GM12878 (cell line): ENCODE data around the gene TRAPPC11. TPM values are rescaled to one million over a fixed set of nuclear protein-coding genes. Genes with fewer than 3 reads are reported as not detected.

Source experiments
- ATAC-seq: fragments of 200-7000 bp; cut with Tn5 transposase; 3 replicates; pipeline ENCODE4 v1.9.1; 2020; ENCODE audit warnings: mild to moderate bottlenecking, moderate library complexity
- BruUV-seq: library from RNA; stranded (reverse); fragments of 400-500 nt; replicated peaks from 2 replicates; lab custom pipeline; 2021; lab: Mats Ljungman, UMichigan
- CTCF ChIA-PET: fragments of 300-600 bp; sonication (Branson Sonifier 250); formaldehyde crosslinking; extraction: SDS; loops from one replicate; lab custom pipeline; 2021; ENCODE audit warnings: inconsistent platforms; lab: Yijun Ruan, JAX
- POLR2A ChIA-PET: fragments of 350-600 bp; formaldehyde crosslinking; extraction: SDS; loops from one replicate; lab custom pipeline; 2021; ENCODE audit warnings: inconsistent platforms; lab: Charles Lee
- RAD21 ChIA-PET: fragments of 300-600 bp; sonication (Branson Sonifier 250); formaldehyde crosslinking; loops from one replicate; lab custom pipeline; 2023; ENCODE audit warnings: antibody characterized with exemption; ENCODE audit not compliant: unreplicated experiment; lab: Charles Lee
- SMC1A ChIA-PET: fragments of 300-600 bp; sonication (Branson Sonifier 250); formaldehyde crosslinking; loops from one replicate; lab custom pipeline; 2023; ENCODE audit not compliant: unreplicated experiment, uncharacterized antibody; lab: Charles Lee
- DNase-seq: peaks from one replicate; pipeline ENCODE4 v3.0.0-alpha.2; 2011; ENCODE audit warnings: low read depth, low spot score
- FAIRE-seq: peaks from 3 replicates; lab custom pipeline; 2011; peaks lifted over from hg19 to GRCh38; lab: Jason Lieb, UNC
- H2AFZ ChIP-seq: 2 replicates; pipeline ENCODE4 v1.6.0; 2011; ENCODE audit warnings: low read depth, low read length, control low read depth; ENCODE audit not compliant: control insufficient read depth
- H3K27ac ChIP-seq: 2 replicates; pipeline ENCODE4 v1.5.1; 2011; ENCODE audit warnings: control low read depth; ENCODE audit not compliant: control insufficient read depth, insufficient read depth
- H3K27me3 ChIP-seq, 2 experiments: replicated peaks in 1 of 2; 2 replicates each; pipeline versions ENCODE4 v1.6.0 to v1.6.1; 2011; ENCODE audit warnings: low read length in 1 of 2; ENCODE audit not compliant: control insufficient read depth in 2 of 2, insufficient read depth in 2 of 2
- H3K36me3 ChIP-seq, 2 experiments: 2 replicates each; pipeline ENCODE4 v1.5.1; 2011; ENCODE audit warnings: low read length in 1 of 2; ENCODE audit not compliant: control insufficient read depth in 2 of 2, insufficient read depth in 2 of 2
- H3K4me1 ChIP-seq: 2 replicates; pipeline ENCODE4 v1.6.1; 2011; ENCODE audit warnings: mild to moderate bottlenecking, low read length, moderate library complexity, mixed read lengths; ENCODE audit not compliant: control insufficient read depth, insufficient read depth
- H3K4me2 ChIP-seq: 2 replicates; pipeline ENCODE4 v1.6.0; 2011; ENCODE audit warnings: control low read depth; ENCODE audit not compliant: control insufficient read depth, insufficient read depth
- H3K4me3 ChIP-seq: fragments of 200-600 bp; sonication (generic); 2 replicates; pipeline ENCODE4 v1.5.1; 2016
- H3K79me2 ChIP-seq: 2 replicates; pipeline ENCODE4 v1.6.0; 2011; ENCODE audit warnings: low read length; ENCODE audit not compliant: control insufficient read depth, insufficient read depth
- H3K9ac ChIP-seq: 2 replicates; pipeline ENCODE4 v1.8.0; 2011; ENCODE audit warnings: low read length, control low read depth, mixed read lengths; ENCODE audit not compliant: control insufficient read depth, insufficient read depth
- H3K9me3 ChIP-seq: replicated peaks from 3 replicates; pipeline ENCODE4 v1.5.1; 2011; ENCODE audit warnings: mild to moderate bottlenecking, low read length; ENCODE audit not compliant: control insufficient read depth, insufficient read depth
- H4K20me1 ChIP-seq: 2 replicates; pipeline ENCODE4 v1.6.0; 2011; ENCODE audit not compliant: control insufficient read depth, insufficient read depth
- CBX5 ChIP-seq: sonication (generic); IDR thresholded peaks from 2 replicates; pipeline ENCODE4 v1.6.1; 2016; ENCODE audit warnings: low read depth, moderate library complexity, mild to moderate bottlenecking, inconsistent platforms
- CREB1 ChIP-seq: IDR thresholded peaks from 2 replicates; pipeline ENCODE4 v1.6.1; 2012; ENCODE audit warnings: low read depth, mild to moderate bottlenecking, inconsistent platforms
- GATAD2B ChIP-seq: fragments of 450-650 bp; conservative IDR thresholded peaks from 2 replicates; pipeline ENCODE4 v1.6.1; 2017; ENCODE audit warnings: low read depth, mild to moderate bottlenecking, moderate library complexity
- IKZF1 ChIP-seq: fragments of 450-650 bp; conservative IDR thresholded peaks from 2 replicates; pipeline ENCODE4 v1.6.1; 2017; ENCODE audit warnings: antibody characterized with exemption, mild to moderate bottlenecking
- IKZF2 ChIP-seq, 2 experiments: fragments of 450-650 bp; IDR thresholded peaks; 2 replicates each; pipeline ENCODE4 v1.6.1; 2017; ENCODE audit warnings: mild to moderate bottlenecking in 2 of 2, moderate library complexity in 2 of 2
- WGBS: methylation state at CpG from one replicate; pipeline ENCODE4 v1.1.6; 2016; ENCODE audit warnings: low lambda C conversion rate; ENCODE audit not compliant: insufficient replicate concordance, insufficient coverage; ENCODE audit errors: missing lambda C conversion rate; 5-methylcytosine and 5-hydroxymethylcytosine counted together
- in situ Hi-C: fragments of 300-500 bp; cut with MboI; formaldehyde crosslinking; loops from 9 replicates; pipeline ENCODE4 v1.14.3; 2018; ENCODE audit warnings: mixed read lengths
- intact Hi-C: fragments of 100-400 bp; cut with micrococcal nuclease; formaldehyde crosslinking; loops from one replicate; pipeline ENCODE4 v1.14.2; 2022; ENCODE audit not compliant: unreplicated experiment
- polyA plus RNA-seq, 11 experiments: library from polyadenylated mRNA; depleted of rRNA in 4 of 11; unstranded in 6 of 11; stranded (reverse) in 5 of 11; fragments of >200 nt; fragmentation: Nextera tagmentation in 4 of 11; fragmentation: Illumina TruSeq in 1 of 11; extraction: Ambion mirVana in 4 of 11; extraction: Trizol in 1 of 11; gene quantifications; 1 replicate in 1 of 11; 2 replicates in 10 of 11; pipeline versions ENCODE4 v1.2.1 to v1.2.3, GENCODE V29; 2011 to 2016; ENCODE audit warnings: inconsistent platforms in 2 of 11, missing spikeins in 2 of 11, low read depth in 1 of 11
- total RNA-seq, 4 experiments: library from RNA; depleted of rRNA in 3 of 4; stranded (reverse); fragments of >200 nt in 3 of 4; fragmentation: Illumina TruSeq in 1 of 4; extraction: Trizol in 1 of 4; gene quantifications; 2 replicates each; pipeline versions ENCODE4 v1.2.1 to v1.2.3, GENCODE V29; 2013 to 2021
- TF ChIP-seq, protein P1 (sequence below): fragments of 450-650 bp; IDR thresholded peaks from 2 replicates; pipeline ENCODE4 v1.6.1; 2017; ENCODE audit warnings: borderline replicate concordance
- TF ChIP-seq, protein P2 (sequence below): IDR thresholded peaks from 2 replicates; pipeline ENCODE4 v1.6.1; 2011; ENCODE audit warnings: borderline replicate concordance, low read depth, mild to moderate bottlenecking, moderate library complexity, low read length; ENCODE audit not compliant: insufficient read depth, poor library complexity, severe bottlenecking
- TF ChIP-seq, protein P3 (sequence below): fragments of 450-650 bp; formaldehyde crosslinking; IDR thresholded peaks from 2 replicates; pipeline ENCODE4 v1.4.0; 2022; ENCODE audit warnings: mild to moderate bottlenecking, moderate library complexity
- TF ChIP-seq, protein P4 (sequence below): fragments of 450-650 bp; conservative IDR thresholded peaks from 2 replicates; pipeline ENCODE4 v1.6.1; 2017; ENCODE audit warnings: mild to moderate bottlenecking, moderate library complexity

The TRAPPC11 gene
- total and polyA plus RNA-seq, 10 of the 15 experiments (the other 5 are each of a cell fraction or from before 2014, with no cell fraction given), result 7.3 to 40.5 (median 22.3) TPM

DNA sequence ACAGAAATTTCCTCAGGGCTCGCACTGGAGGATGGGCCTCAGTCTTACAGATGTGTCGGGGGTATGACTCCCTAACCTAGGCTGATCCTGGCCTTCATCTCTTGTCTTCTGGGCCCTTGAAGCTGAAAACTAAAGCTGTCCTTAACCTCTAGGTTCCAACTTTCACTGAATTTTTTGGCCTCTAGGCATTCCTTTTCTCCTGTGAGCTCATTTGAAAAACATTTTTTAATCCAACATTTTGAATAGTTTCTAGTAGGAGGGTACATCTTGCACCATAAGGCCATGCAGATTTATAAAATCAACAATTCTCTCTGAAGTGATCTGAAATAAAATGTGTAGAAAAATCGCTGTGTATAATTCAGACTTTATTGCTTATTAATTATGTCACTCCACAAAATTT lies 19.8 kb upstream of the TRAPPC11 start:
- Histone ChIP-seq H3K9me3 (no peaks in the 10 kb centered on the region), H4K20me1 (no peaks in the 10 kb centered on the region), H3K79me2 (no peaks in the 10 kb centered on the region), H2AFZ (no peak overlapping the region), H3K4me2 (no peak overlapping the region), H3K27ac (no peak overlapping the region), H3K9ac (no peak overlapping the region), H3K36me3 (peaks cover 0 to 3% of the 10 kb centered on the region in 2 experiments; a peak in 2 of 4 replicates), H3K4me1 (no peaks in the 10 kb centered on the region), H3K27me3 (no peaks in the 10 kb centered on the region), H3K4me3 (no peak overlapping the region)
- ChIA-PET SMC1A (no interaction called here), POLR2A (no interaction called here), CTCF (no interaction called here), RAD21 (no interaction called here)
- no peak for ATAC-seq
- in situ Hi-C loops, result no loop called here
- TF ChIP-seq, protein P1, sequence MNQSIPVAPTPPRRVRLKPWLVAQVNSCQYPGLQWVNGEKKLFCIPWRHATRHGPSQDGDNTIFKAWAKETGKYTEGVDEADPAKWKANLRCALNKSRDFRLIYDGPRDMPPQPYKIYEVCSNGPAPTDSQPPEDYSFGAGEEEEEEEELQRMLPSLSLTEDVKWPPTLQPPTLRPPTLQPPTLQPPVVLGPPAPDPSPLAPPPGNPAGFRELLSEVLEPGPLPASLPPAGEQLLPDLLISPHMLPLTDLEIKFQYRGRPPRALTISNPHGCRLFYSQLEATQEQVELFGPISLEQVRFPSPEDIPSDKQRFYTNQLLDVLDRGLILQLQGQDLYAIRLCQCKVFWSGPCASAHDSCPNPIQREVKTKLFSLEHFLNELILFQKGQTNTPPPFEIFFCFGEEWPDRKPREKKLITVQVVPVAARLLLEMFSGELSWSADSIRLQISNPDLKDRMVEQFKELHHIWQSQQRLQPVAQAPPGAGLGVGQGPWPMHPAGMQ, result no peak
- TF ChIP-seq, protein P2, sequence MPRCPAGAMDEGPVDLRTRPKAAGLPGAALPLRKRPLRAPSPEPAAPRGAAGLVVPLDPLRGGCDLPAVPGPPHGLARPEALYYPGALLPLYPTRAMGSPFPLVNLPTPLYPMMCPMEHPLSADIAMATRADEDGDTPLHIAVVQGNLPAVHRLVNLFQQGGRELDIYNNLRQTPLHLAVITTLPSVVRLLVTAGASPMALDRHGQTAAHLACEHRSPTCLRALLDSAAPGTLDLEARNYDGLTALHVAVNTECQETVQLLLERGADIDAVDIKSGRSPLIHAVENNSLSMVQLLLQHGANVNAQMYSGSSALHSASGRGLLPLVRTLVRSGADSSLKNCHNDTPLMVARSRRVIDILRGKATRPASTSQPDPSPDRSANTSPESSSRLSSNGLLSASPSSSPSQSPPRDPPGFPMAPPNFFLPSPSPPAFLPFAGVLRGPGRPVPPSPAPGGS, result no peak
- 67% methylated on average over 3 of the region's 3 CpGs for WGBS
- DNase-seq, result no peak
- no TSS peak for BruUV-seq
- FAIRE-seq, result no peak
- intact Hi-C loops, result no loop called here

DNA sequence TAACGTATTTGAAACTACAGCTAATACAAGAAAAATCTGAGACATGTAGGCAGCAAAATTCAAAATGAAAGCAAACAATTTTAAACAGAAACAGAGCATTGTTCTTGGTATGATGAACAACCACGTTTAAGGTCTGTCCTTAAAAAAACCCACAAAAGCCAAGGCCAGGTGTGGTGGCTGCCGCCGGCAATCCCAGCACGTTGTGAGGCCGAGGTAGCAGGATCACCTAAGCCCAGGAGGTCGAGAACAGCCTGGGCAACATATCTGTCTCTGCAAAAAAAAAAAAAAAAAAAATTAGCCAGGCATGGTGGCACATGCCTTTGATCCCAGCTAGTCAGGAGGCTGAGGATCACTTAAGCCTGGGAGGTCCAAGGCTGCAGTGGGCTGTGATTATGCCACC lies 13.8 kb upstream of the TRAPPC11 start:
- Histone ChIP-seq H3K27me3 (no peaks in the 10 kb centered on the region), H3K4me3 (no peak overlapping the region), H2AFZ (no peak overlapping the region), H4K20me1 (no peaks in the 10 kb centered on the region), H3K4me1 (no peaks in the 10 kb centered on the region), H3K9me3 (no peaks in the 10 kb centered on the region), H3K4me2 (no peak overlapping the region), H3K9ac (no peak overlapping the region), H3K36me3 (peaks cover 2 to 11% of the 10 kb centered on the region in 2 experiments; a peak in 2 of 4 replicates), H3K79me2 (no peaks in the 10 kb centered on the region), H3K27ac (no peak overlapping the region)
- FAIRE-seq (no peak), ATAC-seq (no peak), DNase-seq (no peak)
- SMC1A ChIA-PET, result no interaction called here
- intact Hi-C loops (no loop called here), in situ Hi-C loops (no loop called here)
- no TSS peak for BruUV-seq
- WGBS, result 83% methylated on average over 7 of the region's 7 CpGs
- CTCF ChIA-PET, result no interaction called here
- POLR2A ChIA-PET, result interaction anchor here (0.7 kb wide), 1 partner anchor 639 kb away, joined by 6 read pairs; no protein-coding TSS in a partner anchor
- RAD21 ChIA-PET, result no interaction called here
- no peak for TF ChIP-seq IKZF1
- TF ChIP-seq IKZF2 (IDR thresholded peaks at IDR 0.05), result no peak
- no peak for TF ChIP-seq GATAD2B
- no peak for TF ChIP-seq CREB1
- TF ChIP-seq, protein P3, sequence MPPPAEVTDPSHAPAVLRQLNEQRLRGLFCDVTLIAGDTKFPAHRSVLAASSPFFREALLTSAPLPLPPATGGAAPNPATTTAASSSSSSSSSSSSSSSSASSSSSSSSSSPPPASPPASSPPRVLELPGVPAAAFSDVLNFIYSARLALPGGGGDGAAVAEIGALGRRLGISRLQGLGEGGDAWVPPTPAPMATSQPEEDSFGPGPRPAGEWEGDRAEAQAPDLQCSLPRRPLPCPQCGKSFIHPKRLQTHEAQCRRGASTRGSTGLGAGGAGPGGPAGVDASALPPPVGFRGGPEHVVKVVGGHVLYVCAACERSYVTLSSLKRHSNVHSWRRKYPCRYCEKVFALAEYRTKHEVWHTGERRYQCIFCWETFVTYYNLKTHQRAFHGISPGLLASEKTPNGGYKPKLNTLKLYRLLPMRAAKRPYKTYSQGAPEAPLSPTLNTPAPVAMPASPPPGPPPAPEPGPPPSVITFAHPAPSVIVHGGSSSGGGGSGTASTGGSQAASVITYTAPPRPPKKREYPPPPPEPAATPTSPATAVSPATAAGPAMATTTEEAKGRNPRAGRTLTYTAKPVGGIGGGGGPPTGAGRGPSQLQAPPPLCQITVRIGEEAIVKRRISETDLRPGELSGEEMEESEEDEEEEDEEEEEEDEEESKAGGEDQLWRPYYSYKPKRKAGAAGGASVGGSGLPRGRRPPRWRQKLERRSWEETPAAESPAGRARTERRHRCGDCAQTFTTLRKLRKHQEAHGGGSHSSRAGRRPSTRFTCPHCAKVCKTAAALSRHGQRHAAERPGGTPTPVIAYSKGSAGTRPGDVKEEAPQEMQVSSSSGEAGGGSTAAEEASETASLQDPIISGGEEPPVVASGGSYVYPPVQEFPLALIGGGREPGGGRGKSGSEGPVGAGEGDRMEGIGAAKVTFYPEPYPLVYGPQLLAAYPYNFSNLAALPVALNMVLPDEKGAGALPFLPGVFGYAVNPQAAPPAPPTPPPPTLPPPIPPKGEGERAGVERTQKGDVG (CRISPR knock-in tag), result no peak
- TF ChIP-seq, protein P4, sequence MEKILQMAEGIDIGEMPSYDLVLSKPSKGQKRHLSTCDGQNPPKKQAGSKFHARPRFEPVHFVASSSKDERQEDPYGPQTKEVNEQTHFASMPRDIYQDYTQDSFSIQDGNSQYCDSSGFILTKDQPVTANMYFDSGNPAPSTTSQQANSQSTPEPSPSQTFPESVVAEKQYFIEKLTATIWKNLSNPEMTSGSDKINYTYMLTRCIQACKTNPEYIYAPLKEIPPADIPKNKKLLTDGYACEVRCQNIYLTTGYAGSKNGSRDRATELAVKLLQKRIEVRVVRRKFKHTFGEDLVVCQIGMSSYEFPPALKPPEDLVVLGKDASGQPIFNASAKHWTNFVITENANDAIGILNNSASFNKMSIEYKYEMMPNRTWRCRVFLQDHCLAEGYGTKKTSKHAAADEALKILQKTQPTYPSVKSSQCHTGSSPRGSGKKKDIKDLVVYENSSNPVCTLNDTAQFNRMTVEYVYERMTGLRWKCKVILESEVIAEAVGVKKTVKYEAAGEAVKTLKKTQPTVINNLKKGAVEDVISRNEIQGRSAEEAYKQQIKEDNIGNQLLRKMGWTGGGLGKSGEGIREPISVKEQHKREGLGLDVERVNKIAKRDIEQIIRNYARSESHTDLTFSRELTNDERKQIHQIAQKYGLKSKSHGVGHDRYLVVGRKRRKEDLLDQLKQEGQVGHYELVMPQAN, result no peak
- no peak for TF ChIP-seq CBX5
